HUDEP-2 (cell line): ENCODE data around the gene KHDRBS2.
A peak's percentile ranks its signal among the peaks of the same experiment; 100 is the strongest.

Source experiments
- DNase-seq, 76 experiments: peaks; one replicate each; lab custom pipeline; 2025; ENCODE audit not compliant: unreplicated experiment in 76 of 76; lab: John Stamatoyannopoulos, UW

Gene KHDRBS2

DNA sequence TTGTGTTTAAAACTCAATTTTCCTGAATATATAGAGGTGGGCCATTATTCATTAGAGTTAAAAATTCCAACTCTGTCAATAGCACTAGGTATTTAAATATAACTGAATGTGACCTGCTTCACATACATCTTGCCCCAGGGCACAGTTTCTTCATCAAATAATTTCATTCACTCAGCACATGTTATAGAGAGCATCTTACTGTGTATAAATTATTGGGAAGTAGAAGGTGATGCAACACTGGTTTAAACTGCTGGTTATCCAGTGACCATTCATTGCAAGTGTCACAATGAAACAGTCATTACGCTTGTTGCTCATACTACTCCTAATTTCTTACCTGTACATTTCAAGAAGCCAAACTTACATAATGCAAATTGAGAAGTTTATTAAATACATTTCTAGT lies 93.4 kb downstream of the KHDRBS2 start:
- DNase-seq = no peak

DNA sequence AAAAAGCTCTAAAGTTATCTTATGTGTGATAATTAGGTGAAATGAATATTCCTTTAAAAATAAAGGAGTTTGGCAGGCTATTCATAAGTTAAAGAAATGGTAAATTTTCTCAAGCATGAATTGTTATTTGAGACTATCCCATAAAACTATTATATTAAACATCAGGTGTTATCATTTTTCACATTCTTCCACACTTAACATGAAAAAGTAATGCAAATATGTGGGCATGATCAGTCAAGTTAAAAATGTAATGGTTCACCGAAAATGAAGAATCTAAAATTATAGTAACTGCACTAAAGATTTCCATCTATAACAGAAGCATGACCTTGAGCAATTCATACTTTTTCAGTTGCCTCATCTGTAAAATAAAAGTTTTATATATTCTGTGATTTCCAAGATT lies 110.8 kb downstream of the KHDRBS2 start:
- no peak for DNase-seq

DNA sequence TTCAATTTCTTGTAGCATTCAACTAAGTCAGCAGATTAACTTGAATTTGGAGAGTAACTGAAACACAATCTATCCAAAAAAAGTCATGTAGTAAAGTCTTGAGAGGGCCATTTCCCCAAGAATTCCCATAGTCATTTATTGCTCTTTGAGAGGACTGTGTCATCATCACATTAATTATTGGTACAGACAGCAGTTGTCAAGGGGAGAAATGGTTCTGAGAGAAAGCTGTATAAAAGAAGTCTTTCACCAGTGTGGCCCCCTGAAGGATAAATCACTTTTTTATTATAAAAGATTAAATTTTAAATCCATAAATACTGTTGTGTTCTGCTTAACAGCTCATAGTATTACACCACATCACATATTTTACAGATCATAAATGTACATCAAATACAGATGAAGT lies 111.5 kb downstream of the KHDRBS2 start:
- DNase-seq = no peak

GRCh38 chr6:62167736-62168135 lies 118.3 kb downstream of the KHDRBS2 start:
- no peak for DNase-seq

- no peak for DNase-seq
Observed at GRCh38 chr6:62162858-62163257, 123.2 kb downstream of the KHDRBS2 start.

- no peak for DNase-seq
Observed at GRCh38 chr6:62152796-62153195, 133.2 kb downstream of the KHDRBS2 start.

GRCh38 chr6:62150048-62150663 lies 135.9 kb downstream of the KHDRBS2 start:
- DNase-seq = peak in 10 of 76 experiments; percentile 0 to 30 (median 6)

DNA sequence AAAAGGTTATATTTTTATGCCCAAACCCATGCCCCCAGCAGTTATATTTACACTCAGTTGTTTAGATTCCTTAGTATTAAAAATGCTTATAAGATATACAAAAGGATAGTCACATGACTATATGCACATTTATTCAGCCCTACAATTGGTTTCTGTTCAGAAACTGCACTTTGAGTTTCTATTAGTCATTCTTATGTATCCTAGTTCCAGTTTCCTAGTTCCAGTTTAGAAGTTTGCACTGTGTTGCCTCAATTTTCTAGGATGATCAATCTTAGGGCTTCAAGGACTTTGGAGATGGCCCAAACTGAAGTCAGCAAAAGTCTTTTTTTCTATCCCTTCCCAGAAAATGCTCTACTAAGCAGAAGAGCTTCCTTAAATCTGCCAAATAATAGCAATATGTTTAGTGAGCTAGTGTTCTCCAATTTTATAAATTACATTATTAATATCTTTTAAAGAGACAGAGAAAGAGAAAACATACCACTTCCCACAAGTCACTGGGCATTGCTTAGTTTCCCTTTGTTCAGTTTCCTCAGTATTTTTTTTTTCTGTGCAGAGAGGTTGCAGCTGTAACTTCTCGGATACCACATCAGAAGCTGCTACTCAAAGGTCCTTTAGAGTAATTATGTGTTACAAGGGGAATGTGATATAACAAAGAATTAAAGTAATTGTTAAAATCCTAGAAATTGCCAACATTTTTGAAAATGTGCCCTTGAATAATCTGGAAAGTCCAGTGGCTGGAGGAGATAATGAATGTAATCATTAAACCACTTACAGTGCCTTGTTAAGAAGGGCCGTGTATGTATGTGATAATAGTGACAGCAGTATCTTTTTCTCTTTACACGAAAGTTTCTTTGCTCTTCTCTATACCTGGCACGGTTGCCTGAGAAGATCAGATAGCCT lies 138.8 kb downstream of the KHDRBS2 start:
- no peak for DNase-seq

DNA sequence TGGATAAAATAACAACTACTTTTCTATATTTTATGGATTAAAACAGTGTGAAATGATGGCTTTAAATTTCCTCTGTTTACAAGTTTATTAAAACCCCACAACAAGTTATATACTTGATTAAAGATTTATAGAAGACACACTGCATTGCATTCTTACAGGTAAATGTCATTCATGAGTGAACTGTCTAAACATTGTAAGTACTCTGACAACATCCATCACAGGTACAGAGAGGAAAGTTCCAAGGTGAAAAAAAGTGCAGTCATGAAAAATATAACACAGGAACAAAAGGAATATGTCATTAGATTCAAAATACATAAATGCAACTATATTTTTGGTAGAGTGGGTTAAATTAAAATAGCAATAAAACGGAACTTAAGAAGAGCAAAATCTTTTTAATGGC lies 156.9 kb downstream of the KHDRBS2 start:
- DNase-seq = no peak

DNA sequence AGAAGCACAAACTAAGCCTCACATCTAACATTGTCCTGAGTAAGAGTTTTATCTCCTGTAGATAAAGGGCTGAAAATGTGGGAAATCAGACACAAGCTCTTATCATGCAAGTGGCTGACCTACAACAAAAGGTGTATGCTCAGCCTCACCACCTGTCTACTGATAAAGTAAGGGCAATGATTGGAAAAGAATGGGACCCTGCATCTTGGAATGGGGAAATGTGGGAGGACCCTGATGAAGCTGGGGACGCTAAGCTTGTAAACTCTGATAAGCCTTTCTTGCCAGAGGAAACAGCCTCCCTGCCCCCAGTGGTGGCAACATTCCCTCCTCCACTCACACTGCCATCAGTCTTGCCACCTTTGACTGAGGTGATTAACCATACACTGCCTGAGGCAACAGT lies 166.6 kb downstream of the KHDRBS2 start:
- DNase-seq = no peak

GRCh38 chr6:62103186-62103859 lies 182.7 kb downstream of the KHDRBS2 start:
- DNase-seq = no peak

DNA sequence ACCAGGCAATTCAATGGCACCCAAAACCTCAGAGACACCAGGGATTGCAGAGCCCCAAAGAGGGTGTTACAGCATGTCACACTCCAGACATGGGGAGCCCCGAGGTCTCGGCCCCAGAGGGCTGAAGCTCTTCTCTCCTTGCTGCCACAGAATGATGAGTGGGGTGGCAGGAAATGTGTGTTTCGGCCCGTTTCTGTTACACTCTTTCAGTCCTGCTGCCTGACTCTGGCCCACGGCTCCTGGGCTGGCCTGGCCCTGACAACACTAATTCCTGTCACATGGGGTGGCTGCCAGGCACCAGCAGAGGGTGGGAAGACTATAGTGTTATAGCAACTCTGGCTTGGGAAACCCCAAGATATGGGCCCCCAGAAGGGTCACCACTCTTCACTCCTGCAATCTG lies 183.6 kb downstream of the KHDRBS2 start:
- no peak for DNase-seq

- no peak for DNase-seq
Observed at GRCh38 chr6:62090442-62091229, 195.4 kb downstream of the KHDRBS2 start.

DNA sequence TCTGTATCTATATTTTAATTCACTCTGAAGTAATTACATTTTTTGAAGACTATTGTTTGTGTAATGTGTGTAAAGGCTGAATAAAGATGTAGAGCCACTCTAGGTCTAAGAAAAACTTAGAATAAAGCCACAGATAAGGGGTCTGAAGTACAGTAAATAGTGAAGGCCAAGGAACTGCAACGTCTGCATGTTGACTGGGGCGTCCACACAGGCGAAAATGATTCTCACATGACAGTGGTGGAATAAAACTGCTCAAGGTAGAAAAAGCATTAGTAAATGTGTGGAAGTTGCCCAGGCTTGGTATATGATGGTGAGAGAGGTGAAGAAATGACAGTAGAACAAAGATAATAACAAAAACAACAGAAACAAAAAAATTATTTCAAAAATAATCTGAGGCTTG lies 196.2 kb downstream of the KHDRBS2 start:
- no peak for DNase-seq

GRCh38 chr6:62086047-62086446 lies 200.0 kb downstream of the KHDRBS2 start:
- no peak for DNase-seq

- DNase-seq = no peak
Observed at GRCh38 chr6:62075869-62076268, 210.2 kb downstream of the KHDRBS2 start.

DNA sequence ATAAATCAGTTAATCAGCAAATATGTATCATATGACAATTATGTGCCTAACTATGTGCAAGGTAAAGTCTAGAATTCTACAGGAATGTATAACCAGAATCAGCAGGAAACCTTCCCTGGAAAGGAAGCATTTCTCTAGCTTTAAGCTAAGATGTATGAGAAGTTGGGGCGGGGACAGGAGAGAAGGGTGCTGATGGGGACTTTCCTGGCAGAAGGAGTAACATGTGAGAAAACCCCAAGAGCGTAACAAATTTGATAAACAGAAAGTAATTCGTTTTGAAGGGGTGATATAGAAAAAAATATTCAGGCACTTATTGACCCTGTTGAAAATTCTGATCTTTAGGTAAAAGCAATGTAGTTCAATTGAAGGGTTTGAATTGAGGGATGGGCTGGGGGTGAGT lies 226.1 kb downstream of the KHDRBS2 start:
- no peak for DNase-seq

- no peak for DNase-seq
Observed at GRCh38 chr6:62057300-62057699, 228.7 kb downstream of the KHDRBS2 start.

DNA sequence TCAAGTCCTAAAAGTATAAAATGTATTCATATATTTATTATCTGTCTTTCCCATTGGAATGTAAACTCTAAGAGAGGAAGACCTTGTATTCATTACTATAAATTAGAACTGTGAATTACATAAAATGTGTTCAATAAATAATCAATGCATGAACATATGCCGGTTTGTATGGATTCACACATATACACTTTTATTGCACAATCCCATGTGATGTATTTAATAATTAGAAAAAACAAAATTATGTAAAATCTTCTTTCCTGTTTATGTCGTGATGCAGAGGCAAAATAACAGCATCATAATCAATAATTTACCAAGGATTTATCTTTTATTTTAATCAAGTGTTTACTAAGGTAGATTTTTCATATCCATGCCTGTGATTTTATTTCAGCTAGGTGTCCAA lies 240.5 kb downstream of the KHDRBS2 start:
- DNase-seq = no peak

- no peak for DNase-seq
Observed at GRCh38 chr6:62043084-62043483, 242.9 kb downstream of the KHDRBS2 start.

DNA sequence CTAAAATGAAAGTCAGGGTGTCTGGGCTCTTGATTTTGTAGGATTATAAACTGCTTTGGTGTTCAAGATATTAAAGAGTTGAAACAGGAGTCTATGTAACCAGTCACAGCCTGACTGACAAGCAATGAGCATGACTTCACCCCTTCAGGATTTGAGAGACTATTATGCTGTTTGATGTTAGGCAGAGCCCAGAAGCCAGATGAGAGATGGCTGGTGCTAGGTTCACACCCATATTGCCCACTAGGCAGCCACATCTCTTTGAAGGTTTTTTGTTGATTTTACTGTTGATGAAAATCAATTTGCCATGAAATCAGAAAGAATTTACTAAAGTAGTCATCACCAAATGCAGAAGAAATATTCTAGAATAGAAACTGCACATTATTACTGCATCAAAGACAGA lies 243.6 kb downstream of the KHDRBS2 start:
- no peak for DNase-seq
